Measurements from ENCODE around the gene NDUFA12.

NDUFA12 gene

DNA sequence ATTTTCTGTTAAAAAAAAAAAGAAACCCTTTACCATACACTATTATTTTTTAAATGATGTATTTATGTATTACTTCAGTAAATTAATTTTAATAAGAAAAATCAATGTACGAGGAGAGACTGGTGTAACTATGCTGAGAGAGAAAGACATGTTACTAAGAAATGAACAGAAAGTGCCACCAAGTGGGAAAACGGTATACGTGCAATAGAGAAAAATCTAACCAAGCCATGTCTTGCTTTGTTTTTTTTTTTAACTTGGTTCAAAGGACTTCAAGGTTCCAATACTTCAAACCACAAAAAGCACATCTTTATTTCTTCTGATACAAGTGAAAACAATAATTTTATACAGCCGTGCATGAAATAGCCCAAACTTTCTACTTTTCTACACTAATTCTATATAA is 22.9 kb downstream of the NDUFA12 start:
- DNase-seq (ENCODE audit: low spot score): peak; percentile 22

DNA sequence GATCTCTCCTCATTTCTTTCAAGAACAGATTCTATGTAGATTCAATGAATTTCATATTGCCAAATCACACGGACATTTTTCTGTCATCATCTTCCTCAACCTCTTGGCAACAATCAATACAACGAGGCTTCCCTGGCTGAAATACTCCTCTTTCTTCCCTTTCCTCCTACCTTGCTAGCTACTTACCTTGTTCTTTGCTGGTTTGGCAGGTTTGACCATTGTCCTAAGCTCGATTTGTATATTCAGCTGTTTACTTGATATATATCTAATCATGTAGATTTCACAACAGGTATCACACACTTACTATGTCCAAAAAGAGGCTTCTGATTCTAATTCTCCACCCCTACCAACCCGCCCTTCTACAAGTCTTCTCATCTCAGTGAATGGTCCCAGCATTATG is 23.6 kb downstream of the NDUFA12 start:
- DNase-seq (ENCODE audit: low spot score): no peak

DNA sequence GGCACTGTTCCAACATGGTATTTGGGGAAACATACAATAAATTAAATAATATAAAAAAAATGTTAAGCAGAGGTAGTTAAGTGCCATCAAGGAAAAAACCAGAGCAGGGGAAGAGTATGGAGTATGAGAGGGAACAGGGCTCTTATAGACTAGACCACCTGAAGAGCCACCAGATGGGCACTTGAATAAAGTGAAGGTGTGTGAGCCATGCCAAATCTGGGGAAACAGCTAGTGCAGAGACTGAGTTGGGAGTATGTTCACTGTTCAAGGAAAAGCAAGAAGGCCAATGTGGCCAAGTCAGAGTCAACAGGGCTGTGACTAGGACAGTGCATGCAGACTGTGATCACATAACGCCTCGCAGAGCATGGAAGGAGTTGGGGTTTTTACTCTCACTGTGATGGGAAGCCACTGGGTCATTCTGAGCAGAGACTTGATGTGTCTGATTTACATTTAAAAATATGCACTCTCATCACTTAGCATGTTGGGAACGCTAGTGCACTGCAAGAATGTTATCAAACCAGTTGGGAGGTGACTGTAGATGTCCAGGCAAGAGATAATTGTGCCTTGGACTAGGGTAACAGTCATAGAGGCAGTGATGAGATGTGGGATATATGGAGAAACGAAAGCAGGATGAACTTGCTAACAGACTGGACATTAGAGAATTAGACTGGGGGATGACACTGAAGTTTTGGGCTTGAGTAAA is 25.6 kb downstream of the NDUFA12 start:
- DNase-seq (ENCODE audit: low spot score): no peak

DNA sequence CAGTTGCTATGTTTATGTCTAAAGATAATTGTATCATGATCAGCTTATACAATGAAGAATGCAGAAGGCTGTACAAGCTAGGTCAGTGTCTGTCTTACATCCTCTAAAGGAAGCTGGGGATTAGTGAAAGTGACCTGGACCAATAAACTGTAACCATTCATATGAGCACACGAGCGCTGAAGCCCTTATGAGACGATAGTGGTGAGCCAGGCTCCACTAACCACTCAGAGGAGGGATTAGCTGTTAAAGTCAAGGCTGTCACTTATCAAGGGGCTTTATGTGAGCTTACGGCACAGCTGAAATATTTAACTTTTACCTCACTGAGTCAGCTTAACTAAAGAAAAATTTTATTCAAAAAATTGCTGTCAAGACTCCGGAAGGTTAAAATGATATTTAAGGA is 30.3 kb downstream of the NDUFA12 start:
- no peak for DNase-seq (ENCODE audit: low spot score)

DNA sequence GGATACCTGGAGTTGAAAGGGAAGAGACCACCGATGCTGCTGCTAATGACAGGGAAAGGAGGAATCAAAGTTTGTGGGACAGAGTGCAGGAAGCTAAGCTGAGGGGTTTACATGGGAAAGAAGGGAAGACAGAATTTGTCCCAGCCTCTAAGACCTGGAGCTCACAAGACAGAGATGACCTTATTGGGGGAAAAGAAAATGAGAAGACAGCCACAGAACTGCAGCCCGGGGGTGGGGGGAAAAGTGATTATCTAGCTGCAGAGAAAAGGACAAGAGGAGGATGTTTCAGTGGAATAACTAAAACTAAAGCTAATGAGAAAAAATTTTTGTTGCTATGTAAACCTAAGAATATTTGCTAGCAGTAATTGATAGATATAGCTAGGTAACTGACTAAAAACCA is 30.7 kb downstream of the NDUFA12 start:
- DNase-seq (ENCODE audit: low spot score): no peak

DNA sequence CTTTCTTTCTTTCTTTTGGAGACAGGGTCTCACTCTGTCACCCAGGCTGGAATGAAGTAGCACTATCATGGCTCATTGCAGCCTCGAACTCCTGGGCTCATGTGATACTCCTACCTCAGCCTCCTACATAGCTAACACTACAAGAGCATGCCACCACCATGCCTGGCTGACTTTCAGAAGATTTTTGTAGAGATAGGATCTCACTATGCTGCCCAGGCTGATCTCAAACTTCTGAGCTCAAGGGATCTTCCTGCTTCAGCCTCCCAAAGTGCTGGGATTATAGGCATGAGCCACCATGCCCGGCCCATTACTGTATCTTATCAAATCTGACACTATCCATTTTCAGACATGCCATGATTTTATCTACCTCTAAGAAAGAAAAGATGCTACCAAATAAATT is 31.6 kb downstream of the NDUFA12 start:
- no peak for DNase-seq (ENCODE audit: low spot score)

DNA sequence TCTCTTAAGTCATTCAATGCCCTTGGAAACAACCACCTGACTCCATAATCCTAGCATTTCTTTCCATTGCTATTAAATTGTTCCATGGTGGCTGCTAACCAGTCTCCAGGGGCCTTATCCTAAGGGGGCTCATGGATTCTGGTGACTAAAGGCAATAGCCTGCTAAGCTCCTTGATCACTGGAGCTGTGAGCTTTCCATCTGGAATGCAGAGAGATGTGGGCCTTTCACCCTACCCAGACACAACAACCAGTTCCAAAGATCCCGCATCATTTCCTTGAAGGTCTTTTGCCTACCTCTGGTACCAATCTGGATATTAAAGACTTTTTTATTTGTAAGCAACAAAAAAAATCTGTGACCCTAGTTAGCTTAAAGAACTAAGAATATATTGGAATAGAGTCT is 32.9 kb downstream of the NDUFA12 start:
- DNase-seq (ENCODE audit: low spot score): no peak

DNA sequence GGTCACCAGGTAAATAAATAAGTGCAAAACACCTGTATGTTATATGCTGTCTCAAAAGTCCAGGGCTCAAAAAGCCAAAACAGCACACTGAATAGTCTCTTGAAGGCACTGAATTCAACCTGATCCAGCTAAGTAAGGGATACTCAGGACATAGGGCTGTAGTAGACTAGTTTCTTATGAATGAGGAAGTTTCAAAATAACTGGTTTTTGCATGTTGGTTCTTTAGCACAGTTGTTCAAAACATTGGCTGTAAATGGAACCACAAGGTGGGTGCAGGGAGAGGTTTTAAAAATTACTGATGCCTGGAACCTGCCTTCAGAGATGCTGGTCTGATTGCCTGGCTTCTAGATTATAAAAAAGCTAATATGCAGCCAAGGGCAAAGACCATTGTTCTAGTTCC is 34.1 kb downstream of the NDUFA12 start:
- no peak for DNase-seq (ENCODE audit: low spot score)

DNA sequence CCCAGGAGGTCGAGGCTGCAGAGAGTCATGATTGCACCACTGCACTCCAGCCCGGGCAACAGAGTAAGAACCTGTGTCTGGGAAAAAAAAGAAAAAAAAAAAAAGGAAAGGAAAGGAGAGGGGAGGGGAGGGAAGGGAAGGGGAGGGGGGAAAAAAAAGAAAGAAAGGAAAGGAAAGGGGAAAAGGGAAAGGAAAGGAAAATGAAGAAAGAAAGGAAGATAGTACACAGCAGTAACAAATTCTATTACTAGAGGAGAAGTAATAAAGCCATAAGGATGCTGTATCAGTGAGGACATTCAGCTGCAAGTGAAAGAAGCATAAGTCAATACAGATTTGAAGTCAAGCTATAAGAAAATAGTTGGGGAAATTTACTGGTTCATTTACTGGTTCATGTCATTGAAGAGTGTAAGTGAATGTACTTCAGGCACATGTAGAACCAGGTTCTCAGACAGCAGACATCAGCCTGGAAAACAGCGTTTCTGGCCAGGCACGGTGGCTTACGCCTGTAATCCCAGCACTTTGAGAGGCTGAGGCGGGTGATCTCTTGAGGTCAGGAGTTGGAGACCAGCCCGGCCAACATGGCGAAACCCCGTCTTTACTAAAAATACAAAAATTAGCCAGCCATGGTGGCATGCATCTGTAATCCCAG is 37.4 kb downstream of the NDUFA12 start:
- DNase-seq (ENCODE audit: low spot score): no peak

DNA sequence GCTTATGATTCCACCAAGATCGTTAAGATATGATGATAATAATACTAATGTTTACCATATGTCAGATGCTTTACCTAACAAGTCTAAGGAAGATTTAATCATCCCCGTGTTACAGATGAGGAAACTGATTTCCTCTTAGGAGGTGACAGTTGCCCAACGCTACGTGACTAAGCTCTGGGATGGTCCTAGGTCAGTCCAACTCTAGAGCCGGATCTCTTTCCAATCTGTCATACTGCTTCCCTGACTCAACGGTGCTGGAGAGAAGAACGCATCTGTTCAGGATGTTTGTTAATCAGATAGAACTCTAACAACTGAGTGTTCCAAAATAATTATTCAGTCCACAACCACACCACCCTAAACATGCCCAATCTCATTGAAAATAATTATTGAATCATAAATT is 39.8 kb downstream of the NDUFA12 start:
- no peak for DNase-seq (ENCODE audit: low spot score)

DNA sequence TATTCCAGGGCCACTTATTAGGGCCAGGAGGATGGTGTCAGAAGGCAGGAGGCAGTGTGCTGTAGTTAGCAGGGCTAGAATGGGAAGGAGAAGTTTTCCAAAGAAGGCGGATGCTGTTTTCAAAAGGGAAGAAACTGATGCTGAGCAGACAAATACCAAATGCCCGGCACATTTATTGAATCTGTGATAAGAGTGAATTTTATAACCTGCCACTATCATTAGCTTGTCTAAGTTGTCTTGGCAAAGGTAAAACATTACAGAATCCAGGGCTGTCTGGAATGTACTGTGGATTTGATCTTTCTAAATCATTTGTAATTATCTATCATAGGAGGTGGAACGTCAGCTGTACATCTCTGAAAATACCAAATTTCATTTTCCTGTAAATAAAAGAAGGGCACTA is 40.8 kb downstream of the NDUFA12 start:
- DNase-seq (ENCODE audit: low spot score): no peak

DNA sequence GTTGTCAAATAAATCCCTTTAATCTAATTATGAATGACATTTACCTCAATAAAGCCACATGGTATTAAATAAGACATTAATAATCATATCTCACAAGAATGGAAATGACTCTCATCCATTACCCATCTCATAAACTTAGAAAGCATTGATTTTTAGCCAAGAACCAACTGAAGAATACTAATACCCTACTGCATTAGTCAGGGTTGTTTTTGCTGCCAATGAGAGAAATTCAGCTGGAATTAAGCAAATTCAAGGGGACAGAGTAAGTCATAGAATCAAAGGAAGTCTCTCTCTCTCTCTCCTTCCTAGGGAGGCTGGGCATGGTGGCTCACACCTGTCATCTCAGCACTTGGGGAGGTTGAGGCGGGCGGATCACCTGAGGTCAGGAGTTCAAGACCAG is 41.6 kb downstream of the NDUFA12 start:
- no peak for DNase-seq (ENCODE audit: low spot score)

DNA sequence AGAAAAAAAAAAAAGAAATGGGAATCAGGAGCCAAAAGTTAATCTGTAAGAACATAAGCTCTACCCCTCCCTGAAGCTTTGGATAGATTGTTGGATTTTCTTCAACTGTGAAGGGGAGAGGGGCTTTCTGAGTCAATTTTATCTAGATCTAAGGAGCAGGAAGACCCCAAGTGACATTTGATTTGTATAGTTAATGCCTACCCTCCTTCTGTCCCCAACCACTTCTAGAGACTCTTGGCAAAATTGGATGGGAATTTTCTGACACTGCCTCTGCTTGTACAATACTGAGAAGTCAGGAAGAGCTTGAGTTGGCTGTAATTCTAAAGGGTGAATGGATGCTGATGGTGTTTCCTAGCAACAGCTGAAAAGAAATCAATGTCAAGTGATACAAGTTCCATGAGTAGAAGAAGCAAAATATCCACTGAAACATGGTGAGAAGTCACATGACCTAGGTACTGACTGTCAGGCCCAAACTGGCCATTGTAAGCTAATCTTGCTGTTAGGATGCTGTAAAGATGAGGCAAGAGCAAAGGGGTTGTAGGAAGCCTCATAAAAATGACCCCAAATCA is 42.2 kb downstream of the NDUFA12 start:
- DNase-seq (ENCODE audit: low spot score): no peak

DNA sequence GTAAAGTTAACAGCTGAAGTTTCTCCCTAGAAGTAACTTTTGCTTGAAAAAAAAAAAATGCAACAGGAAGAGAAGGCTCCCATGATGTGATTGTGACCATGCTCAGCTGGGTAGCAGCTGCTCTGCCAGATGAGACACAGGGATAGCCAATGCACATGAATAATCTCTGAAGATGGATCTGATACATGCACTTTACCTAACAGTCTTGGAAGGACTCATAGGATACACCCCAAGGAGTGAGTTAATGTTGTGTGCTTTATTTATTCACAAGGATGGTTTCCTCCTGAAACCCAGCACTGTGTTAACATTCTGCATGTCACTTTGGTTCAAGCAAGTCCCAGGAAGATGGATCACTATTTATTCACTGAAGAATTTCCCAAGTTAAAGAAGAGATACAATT is 46.5 kb downstream of the NDUFA12 start:
- DNase-seq (ENCODE audit: low spot score): no peak

DNA sequence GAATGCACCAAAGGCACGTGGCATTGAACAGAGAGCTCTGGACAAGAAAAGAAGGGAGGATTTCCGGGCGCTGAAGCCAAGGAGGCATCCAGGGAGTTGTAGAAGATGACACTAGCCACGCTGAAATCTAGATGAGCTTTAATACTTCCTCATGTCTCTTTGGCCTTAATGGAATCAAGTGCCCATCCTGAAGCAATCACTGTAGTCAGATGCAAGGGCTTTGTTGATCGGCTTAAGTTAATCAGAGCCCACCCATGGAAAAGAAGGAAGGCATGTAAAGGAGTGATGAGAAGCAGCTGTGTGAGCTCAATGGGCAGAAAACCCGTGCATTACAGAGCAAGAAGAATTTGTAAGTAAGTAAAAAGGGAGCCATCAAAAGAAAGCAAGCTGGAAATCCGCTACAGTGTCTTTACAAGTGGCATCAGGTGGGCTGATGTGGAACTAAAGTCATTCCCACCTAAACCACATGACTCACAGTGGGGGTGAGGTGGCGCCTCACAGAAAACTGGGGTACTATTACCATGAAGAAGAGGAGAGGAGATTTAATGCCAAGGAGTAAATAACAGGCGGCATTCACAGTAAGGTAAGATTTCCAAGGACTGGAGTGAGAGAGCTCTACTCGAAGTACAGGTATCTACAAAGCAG is 48.4 kb downstream of the NDUFA12 start:
- DNase-seq (ENCODE audit: low spot score): no peak

DNA sequence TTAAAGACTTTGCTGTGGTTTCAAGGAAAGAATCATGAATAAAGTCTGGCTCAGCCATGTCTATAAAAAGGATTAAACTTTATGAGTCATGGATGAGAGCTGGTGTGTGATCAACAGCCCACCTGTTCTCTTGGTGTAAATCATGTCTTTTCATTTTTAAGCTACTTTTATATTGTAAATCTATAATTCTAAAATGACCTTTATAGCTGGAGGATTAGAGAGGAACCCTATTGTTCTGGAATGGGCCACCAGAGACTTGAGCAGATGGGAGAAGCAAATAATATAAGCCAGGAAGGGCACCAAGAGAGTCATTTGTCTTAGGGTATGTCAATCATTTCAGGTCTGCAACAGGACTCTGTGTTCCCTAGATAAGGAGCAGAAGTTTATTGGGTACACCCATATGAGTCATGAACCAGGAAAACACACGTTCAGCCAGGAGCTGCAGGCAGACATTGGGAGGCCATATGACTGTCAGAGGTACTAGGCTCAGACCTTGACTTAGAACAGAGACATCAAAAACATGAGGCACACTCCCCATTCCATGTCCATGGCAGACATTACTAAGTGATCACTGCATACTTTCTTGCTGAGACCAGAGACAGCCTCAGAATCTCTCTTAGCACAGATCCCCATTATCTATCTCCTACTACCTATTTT is 49.3 kb downstream of the NDUFA12 start:
- peak; percentile 2 for DNase-seq (ENCODE audit: low spot score)

DNA sequence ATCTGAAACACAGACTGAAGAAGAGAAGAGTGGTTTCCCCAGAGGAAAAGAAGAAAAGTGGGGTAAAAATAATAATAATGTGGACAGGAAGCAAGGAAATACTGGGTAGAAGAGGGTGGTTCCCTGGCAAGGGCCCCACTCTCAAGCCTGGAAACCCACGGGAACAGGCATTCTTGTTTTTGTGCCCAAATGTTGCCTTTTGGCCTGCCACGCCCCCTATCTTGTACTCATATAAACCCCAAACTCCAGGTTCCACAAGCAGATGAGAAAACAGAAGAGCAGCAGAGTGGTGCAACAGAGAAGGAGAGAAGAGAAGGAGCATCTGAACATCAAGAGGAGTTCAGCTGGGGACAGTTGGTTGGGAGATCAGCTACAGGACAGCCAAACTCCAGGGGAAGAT is 51.2 kb downstream of the NDUFA12 start:
- DNase-seq (ENCODE audit: low spot score): no peak

DNA sequence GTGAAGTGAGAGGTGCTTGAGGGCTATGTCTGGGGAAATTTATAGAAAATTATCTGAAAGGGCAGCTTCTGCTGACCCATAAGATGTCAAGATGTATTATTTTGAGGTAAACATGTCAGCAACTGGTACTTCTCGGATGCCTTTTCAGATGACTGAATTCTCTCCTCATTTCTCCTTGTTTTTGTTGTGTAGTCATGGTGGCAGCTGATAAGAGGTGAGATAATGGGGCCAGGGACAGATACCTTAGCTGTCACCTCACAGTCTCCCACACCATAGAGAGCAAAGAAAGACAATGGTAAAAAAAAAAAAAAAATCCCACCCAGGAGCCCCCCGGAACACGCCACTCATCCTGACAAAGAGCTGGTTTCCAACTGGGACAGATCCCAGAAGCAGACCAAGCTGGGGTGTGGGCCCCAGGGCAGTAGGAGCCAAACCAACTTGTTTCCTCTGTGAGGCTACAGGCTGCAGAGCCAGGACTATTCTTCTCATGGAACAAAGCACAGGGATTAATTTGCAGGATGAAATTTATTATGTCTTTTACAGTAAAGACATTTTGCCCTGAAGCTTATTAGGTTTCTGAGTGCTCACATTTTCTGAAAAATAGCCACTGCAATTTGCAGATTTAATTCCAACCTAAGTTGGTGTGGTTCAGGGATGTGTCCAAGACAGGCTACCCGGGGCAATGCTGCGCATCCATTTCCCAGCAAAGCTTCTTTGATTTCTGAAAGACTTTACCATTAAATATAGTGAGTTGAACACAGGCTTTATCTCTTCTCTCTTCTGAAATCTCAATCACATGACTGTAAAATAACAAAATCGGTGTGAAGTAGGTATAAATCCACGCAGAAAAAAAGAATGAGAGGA is 52.2 kb downstream of the NDUFA12 start:
- no peak for DNase-seq (ENCODE audit: low spot score)

DNA sequence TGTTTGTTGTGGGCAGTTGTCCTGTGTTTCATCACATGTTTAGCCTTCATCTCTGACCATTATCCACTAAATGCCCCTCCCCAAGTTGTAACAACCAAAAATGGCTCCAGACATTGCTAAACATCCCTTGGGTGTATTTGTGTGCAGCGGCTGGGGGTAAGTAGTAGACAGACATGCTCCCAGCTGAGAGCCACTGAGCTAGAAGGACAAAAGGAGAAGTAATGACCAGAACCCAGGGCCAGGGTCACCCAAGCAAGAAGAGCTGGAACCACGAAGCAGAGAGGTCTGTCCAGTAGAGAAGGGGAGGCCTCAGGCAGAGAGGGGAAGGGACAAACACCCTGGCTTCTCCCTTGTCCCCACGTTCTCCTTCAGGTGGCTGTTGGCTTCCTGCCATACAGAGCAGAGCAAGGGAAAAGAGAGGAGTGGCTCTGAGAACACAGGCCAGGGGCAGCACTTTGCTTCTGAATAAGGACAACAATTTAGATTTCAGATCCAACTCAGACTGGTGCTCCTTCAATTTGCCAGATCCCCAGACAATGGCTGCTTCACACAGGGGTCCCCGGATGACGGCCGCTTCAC is 55.2 kb downstream of the NDUFA12 start:
- no peak for DNase-seq (ENCODE audit: low spot score)

DNA sequence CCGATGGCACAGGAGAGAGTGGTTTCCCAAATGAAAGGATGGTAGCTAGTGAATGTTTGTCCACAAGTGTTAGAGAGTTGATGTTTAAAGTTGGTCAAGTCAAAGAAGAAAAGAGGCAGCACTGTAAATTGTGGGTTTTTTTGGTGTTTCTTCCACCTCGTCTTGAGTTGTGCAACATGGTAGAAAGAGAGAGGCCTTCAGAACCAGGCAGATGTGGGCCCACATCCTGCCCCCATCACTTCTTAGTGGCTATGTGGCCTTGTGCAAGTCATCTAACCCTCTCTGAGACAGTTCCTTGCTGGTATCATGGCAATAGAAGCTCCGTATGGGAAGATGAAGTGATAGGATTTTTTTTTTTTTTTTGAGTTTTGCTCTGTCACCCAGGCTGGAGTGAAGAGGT is 60.8 kb downstream of the NDUFA12 start:
- DNase-seq (ENCODE audit: low spot score): no peak

DNA sequence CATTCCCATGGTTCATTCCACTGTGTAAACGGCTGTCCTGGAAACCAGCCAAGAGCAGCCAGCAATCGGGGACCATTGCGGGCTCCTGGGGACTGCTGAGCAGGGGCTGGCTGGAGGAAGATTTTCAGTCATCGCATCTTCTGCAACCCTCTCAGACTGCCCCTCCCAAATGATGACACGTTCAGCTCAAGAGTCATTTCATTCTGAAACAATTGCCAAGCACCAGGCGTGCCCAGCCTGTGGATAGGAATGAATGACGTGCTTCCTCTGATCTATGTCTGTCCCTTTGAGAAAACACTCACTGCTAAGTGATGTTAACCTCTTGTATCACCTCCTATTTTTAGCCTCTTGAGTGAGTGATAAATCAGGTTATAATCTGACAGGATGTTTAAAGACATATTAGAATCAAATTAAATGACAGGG is 62.0 kb downstream of the NDUFA12 start:
- DNase-seq (ENCODE audit: low spot score): no peak

All from putamen (tissue), 1 donor.